Smooth muscle cell (in vitro differentiated cells): ENCODE data around the gene HNRNPL. TPM values are rescaled to one million over a fixed set of nuclear protein-coding genes. Genes with fewer than 3 reads are reported as not detected.

Experiments used
- DNase-seq: peaks from one replicate; lab custom pipeline; 2025; ENCODE audit not compliant: unreplicated experiment; lab: John Stamatoyannopoulos, UW
- H2AFZ ChIP-seq: fragments of 200-600 bp; sonication (generic); 2 replicates; pipeline ENCODE4 v1.6.0; 2016; ENCODE audit warnings: antibody characterized with exemption, low read depth, mild to moderate bottlenecking
- H3F3A ChIP-seq: fragments of 200-600 bp; sonication (generic); 2 replicates; pipeline ENCODE4 v1.6.0; 2017; ENCODE audit warnings: antibody characterized with exemption, low read depth
- H3K27ac ChIP-seq: fragments of 200-600 bp; sonication (generic); 2 replicates; pipeline ENCODE4 v1.5.1; 2016; ENCODE audit warnings: low read depth, mild to moderate bottlenecking
- H3K27me3 ChIP-seq: fragments of 200-600 bp; sonication (generic); 2 replicates; pipeline ENCODE4 v1.6.1; 2016; ENCODE audit warnings: low read depth, mild to moderate bottlenecking
- H3K36me3 ChIP-seq: fragments of 200-600 bp; sonication (generic); 2 replicates; pipeline ENCODE4 v1.5.1; 2016; ENCODE audit warnings: low read depth
- H3K4me1 ChIP-seq: fragments of 200-600 bp; sonication (generic); 2 replicates; pipeline ENCODE4 v1.5.1; 2016; ENCODE audit warnings: low read depth
- H3K4me2 ChIP-seq: fragments of 200-600 bp; sonication (generic); 2 replicates; pipeline ENCODE4 v1.6.0; 2016; ENCODE audit warnings: mild to moderate bottlenecking
- H3K4me3 ChIP-seq: fragments of 200-600 bp; sonication (generic); 2 replicates; pipeline ENCODE4 v1.5.1; 2016; ENCODE audit warnings: mild to moderate bottlenecking
- H3K79me2 ChIP-seq: fragments of 200-600 bp; sonication (generic); 2 replicates; pipeline ENCODE4 v1.6.0; 2016; ENCODE audit warnings: low read depth, mild to moderate bottlenecking
- H3K9ac ChIP-seq: fragments of 200-600 bp; sonication (generic); 2 replicates; pipeline ENCODE4 v1.6.0; 2016; ENCODE audit warnings: low read depth
- H3K9me3 ChIP-seq: fragments of 200-600 bp; sonication (generic); replicated peaks from 2 replicates; pipeline ENCODE4 v1.5.1; 2016; ENCODE audit warnings: low read depth
- H4K20me1 ChIP-seq: fragments of 200-600 bp; sonication (generic); 2 replicates; pipeline ENCODE4 v1.6.0; 2016; ENCODE audit warnings: low read depth
- WGBS: methylation state at CpG from one replicate; pipeline ENCODE4 v1.1.7; 2016; ENCODE audit warnings: low lambda C conversion rate; 5-methylcytosine and 5-hydroxymethylcytosine counted together
- polyA plus RNA-seq: library from polyadenylated mRNA; unstranded; fragments of >200 nt; fragmentation: Nextera tagmentation; extraction: Ambion mirVana; gene quantifications from 2 replicates; pipeline ENCODE4 v1.2.1, GENCODE V29; 2016
- total RNA-seq: library from RNA; depleted of rRNA; stranded (reverse); fragments of >200 nt; gene quantifications from 2 replicates; pipeline ENCODE4 v1.2.3, GENCODE V29; 2014
- TF ChIP-seq, protein P1 (sequence below): fragments of 200-600 bp; sonication (generic); IDR thresholded peaks from 2 replicates; pipeline ENCODE4 v1.5.1; 2017; ENCODE audit warnings: borderline replicate concordance, mild to moderate bottlenecking, antibody characterized with exemption; ENCODE audit not compliant: insufficient read depth, poor library complexity, severe bottlenecking

HNRNPL gene
- total and polyA plus RNA-seq, 2 experiments from 2014 or later: 158 to 174 TPM

DNA sequence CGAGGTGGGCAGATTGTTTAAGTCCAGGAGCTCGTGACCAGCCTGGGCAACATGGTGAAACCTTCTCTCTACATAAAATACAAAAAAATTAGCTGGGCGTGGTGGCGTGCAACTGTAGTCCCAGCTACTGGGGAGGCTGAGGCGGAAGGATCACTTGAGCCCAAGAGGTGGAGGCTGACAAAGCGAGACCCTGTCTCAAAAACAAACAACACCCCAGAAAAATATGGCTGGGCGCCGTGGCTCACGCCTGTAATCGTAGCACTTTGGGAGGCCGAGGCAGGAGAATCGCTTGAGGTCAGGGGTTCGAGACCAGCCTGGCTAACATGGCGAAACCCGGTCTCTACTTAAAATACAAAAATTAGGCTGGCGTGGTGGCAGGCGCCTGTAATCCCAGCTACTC is 3.4 kb upstream of the HNRNPL start:
- H3K27me3 ChIP-seq: no peaks in the 10 kb centered on the region
- peak overlapping the region; percentile 98 for H3K4me2 ChIP-seq
- peaks cover 10% of the 10 kb centered on the region for H3F3A ChIP-seq
- H3K27ac ChIP-seq: peak overlapping the region; percentile 98
- peaks cover 9% of the 10 kb centered on the region for H3K4me1 ChIP-seq
- no peaks in the 10 kb centered on the region for H3K36me3 ChIP-seq
- H2AFZ ChIP-seq: no peak overlapping the region
- no peak for DNase-seq
- H3K79me2 ChIP-seq: peaks cover 8% of the 10 kb centered on the region
- peaks cover 10% of the 10 kb centered on the region for H4K20me1 ChIP-seq
- no peaks in the 10 kb centered on the region for H3K9me3 ChIP-seq
- WGBS: 94% methylated on average over 17 of the region's 17 CpGs
- H3K4me3 ChIP-seq: peak overlapping the region; percentile 95
- H3K9ac ChIP-seq: peak overlapping the region; percentile 97
- TF ChIP-seq, protein P1, sequence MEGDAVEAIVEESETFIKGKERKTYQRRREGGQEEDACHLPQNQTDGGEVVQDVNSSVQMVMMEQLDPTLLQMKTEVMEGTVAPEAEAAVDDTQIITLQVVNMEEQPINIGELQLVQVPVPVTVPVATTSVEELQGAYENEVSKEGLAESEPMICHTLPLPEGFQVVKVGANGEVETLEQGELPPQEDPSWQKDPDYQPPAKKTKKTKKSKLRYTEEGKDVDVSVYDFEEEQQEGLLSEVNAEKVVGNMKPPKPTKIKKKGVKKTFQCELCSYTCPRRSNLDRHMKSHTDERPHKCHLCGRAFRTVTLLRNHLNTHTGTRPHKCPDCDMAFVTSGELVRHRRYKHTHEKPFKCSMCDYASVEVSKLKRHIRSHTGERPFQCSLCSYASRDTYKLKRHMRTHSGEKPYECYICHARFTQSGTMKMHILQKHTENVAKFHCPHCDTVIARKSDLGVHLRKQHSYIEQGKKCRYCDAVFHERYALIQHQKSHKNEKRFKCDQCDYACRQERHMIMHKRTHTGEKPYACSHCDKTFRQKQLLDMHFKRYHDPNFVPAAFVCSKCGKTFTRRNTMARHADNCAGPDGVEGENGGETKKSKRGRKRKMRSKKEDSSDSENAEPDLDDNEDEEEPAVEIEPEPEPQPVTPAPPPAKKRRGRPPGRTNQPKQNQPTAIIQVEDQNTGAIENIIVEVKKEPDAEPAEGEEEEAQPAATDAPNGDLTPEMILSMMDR: no peak

DNA sequence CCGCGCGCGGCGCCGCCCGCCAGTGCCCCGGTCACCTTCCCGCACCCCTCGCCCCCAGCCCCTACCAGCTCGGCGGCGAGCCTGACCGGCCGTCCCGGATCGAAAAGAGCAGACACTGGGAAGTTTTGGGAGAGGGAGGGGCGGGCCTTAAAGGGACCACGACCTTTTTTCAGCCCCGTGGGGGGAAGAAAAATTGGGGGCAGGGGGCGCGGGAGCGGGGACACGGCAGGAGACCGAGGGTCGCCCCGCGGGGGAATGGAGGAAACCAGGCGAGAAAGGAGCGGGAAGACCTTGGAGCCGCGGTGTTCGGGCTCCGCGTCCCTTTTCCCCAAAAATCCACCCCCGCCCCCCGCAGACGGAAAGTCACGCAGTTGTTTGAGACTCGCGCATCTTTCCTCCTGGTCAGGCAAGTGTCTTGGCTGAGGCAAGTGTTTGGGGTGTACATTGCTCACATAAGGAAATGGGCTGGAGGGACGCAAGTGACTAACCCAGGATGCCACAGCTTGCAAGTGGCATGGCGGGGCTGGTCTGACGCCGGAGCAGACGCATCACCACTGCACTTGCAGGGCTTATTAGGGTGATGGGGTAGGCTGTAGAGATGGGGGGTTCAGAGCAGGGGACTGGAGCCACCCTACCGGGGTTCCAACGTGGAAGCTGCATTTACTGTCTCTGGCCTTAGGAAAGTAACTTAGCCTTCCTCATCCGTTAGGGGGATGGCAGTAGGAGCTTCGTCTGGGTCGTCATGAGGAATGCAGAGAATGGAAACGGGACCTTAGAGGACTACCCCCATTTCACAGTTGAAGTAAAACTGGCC is 2.7 kb upstream of the HNRNPL start:
- peaks cover 10% of the 10 kb centered on the region for H3F3A ChIP-seq
- peak overlapping the region; percentile 98 for H3K4me2 ChIP-seq
- H3K9me3 ChIP-seq: no peaks in the 10 kb centered on the region
- H3K27me3 ChIP-seq: no peaks in the 10 kb centered on the region
- H4K20me1 ChIP-seq: peaks cover 18% of the 10 kb centered on the region
- H3K36me3 ChIP-seq: no peaks in the 10 kb centered on the region
- H3K27ac ChIP-seq: peak overlapping the region; percentile 98
- H3K79me2 ChIP-seq: peaks cover 16% of the 10 kb centered on the region
- peaks cover 16% of the 10 kb centered on the region for H3K4me1 ChIP-seq
- peak; percentile 62 for DNase-seq
- peak overlapping the region; percentile 95 for H3K4me3 ChIP-seq
- WGBS: 2% methylated on average over 46 of the region's 52 CpGs
- H3K9ac ChIP-seq: peak overlapping the region; percentile 97
- TF ChIP-seq, protein P1: no peak
- no peak overlapping the region for H2AFZ ChIP-seq

GRCh38 chr19:38851622-38852230 is 1.9 kb upstream of the HNRNPL start:
- Histone ChIP-seq H2AFZ (no peak overlapping the region), H3K4me1 (peaks cover 16% of the 10 kb centered on the region), H4K20me1 (peaks cover 25% of the 10 kb centered on the region), H3K4me3 (peak overlapping the region; percentile 95), H3K9ac (peak overlapping the region; percentile 97), H3K27me3 (no peaks in the 10 kb centered on the region), H3F3A (peaks cover 10% of the 10 kb centered on the region), H3K4me2 (peak overlapping the region; percentile 98), H3K79me2 (peaks cover 23% of the 10 kb centered on the region), H3K9me3 (no peaks in the 10 kb centered on the region), H3K27ac (peak overlapping the region; percentile 98), H3K36me3 (peaks cover 5% of the 10 kb centered on the region)
- TF ChIP-seq, protein P1: no peak
- DNase-seq: peak; percentile 78
- WGBS: 10% methylated on average over 34 of the region's 67 CpGs
